GM12873 (cell line): Measurements from ENCODE around the gene NEIL3.

Source experiments
- CTCF ChIP-seq: IDR thresholded peaks from 2 replicates; pipeline ENCODE4 v1.5.1; 2012; ENCODE audit warnings: low read depth, mild to moderate bottlenecking, moderate library complexity, low read length, control low read depth; ENCODE audit not compliant: insufficient read depth; ENCODE audit errors: missing control alignments

NEIL3 gene

GRCh38 chr4:177401658-177402273 lies 92.1 kb downstream of the NEIL3 start:
- TF ChIP-seq CTCF, result no peak

GRCh38 chr4:177403746-177404145 lies 94.1 kb downstream of the NEIL3 start:
- no peak for TF ChIP-seq CTCF

- TF ChIP-seq CTCF, result no peak
These were observed 94.7 kb downstream of the NEIL3 start for GRCh38 chr4:177404342-177404741.

GRCh38 chr4:177404986-177405385 lies 95.3 kb downstream of the NEIL3 start:
- TF ChIP-seq CTCF, result no peak

- no peak for TF ChIP-seq CTCF
These were observed 95.8 kb downstream of the NEIL3 start for GRCh38 chr4:177405508-177405907.

GRCh38 chr4:177408023-177408422 lies 98.3 kb downstream of the NEIL3 start:
- TF ChIP-seq CTCF, result no peak

- no peak for TF ChIP-seq CTCF
These were observed 100.9 kb downstream of the NEIL3 start for GRCh38 chr4:177410566-177410965.
